Endodermal cell (in vitro differentiated cells): ENCODE results near the gene MTF1. TPM values are rescaled to one million over a fixed set of nuclear protein-coding genes. Genes with fewer than 3 reads are reported as not detected.
A peak's percentile ranks its signal among the peaks of the same experiment; 100 is the strongest.

ENCODE experiments used
- DNase-seq: peaks from one replicate; pipeline ENCODE4 v3.0.0-alpha.2; 2017
- H3K27ac ChIP-seq: 2 replicates; pipeline ENCODE4 v1.5.1; 2013; ENCODE audit warnings: mild to moderate bottlenecking, low read depth, low read length, moderate library complexity
- H3K27me3 ChIP-seq: 2 replicates; pipeline ENCODE4 v1.6.1; 2013; ENCODE audit warnings: mild to moderate bottlenecking, low read length, moderate library complexity; ENCODE audit not compliant: insufficient read depth, control insufficient read depth, poor library complexity, severe bottlenecking
- H3K36me3 ChIP-seq: 2 replicates; pipeline ENCODE4 v1.7.0; 2013; ENCODE audit warnings: mild to moderate bottlenecking, low read length, moderate library complexity; ENCODE audit not compliant: control insufficient read depth, insufficient read depth
- H3K4me1 ChIP-seq: one replicate; pipeline ENCODE4 v1.7.0; 2013; ENCODE audit warnings: low read length; ENCODE audit not compliant: control insufficient read depth, insufficient read depth
- H3K4me3 ChIP-seq: 2 replicates; pipeline ENCODE4 v1.5.1; 2013; ENCODE audit warnings: mild to moderate bottlenecking, low read length, moderate library complexity
- H3K9ac ChIP-seq: 2 replicates; pipeline ENCODE4 v1.6.1; 2013; ENCODE audit warnings: mild to moderate bottlenecking, low read length, moderate library complexity; ENCODE audit not compliant: poor library complexity, severe bottlenecking; ENCODE audit errors: extremely low read depth
- H3K9me3 ChIP-seq: 2 replicates; pipeline ENCODE4 v1.6.1; 2013; ENCODE audit warnings: mild to moderate bottlenecking, low read length, moderate library complexity; ENCODE audit not compliant: control insufficient read depth
- H3K27ac Mint-ChIP-seq: 2 replicates; pipeline ENCODE4 v1.8.0; 2020; ENCODE audit warnings: mixed read lengths
- H3K27me3 Mint-ChIP-seq: 2 replicates; pipeline ENCODE4 v1.8.0; 2021; ENCODE audit warnings: mild to moderate bottlenecking, mixed read lengths; ENCODE audit not compliant: insufficient read depth
- H3K36me3 Mint-ChIP-seq: 2 replicates; pipeline ENCODE4 v1.8.0; 2020; ENCODE audit warnings: low read depth, mixed read lengths
- H3K4me1 Mint-ChIP-seq: 2 replicates; pipeline ENCODE4 v1.8.0; 2020; ENCODE audit warnings: mixed read lengths
- H3K4me3 Mint-ChIP-seq: 2 replicates; pipeline ENCODE4 v1.8.0; 2020; ENCODE audit warnings: mild to moderate bottlenecking, moderate library complexity, mixed read lengths
- H3K9me3 Mint-ChIP-seq: 2 replicates; pipeline ENCODE4 v1.8.0; 2020; ENCODE audit warnings: mild to moderate bottlenecking, mixed read lengths
- WGBS, 2 experiments: methylation state at CpG; one replicate each; pipeline versions ENCODE4 v1.1.5 to v1.1.7; 2013; ENCODE audit warnings: missing lambda C conversion rate in 2 of 2, mixed read lengths in 1 of 2; ENCODE audit not compliant: insufficient coverage in 1 of 2, insufficient read length in 1 of 2; 5-methylcytosine and 5-hydroxymethylcytosine counted together
- total RNA-seq, 2 donors: library from RNA; stranded (reverse); fragmentation: NEBNext Ultra II Directional in 1 of 2; extraction: Animal tissue kit (Norgen Biotek cat#: 25700) in 1 of 2; gene quantifications; 2 replicates in 1 of 2; 3 replicates in 1 of 2; pipeline ENCODE4 v1.2.1, GENCODE V29; 2021
- TF ChIP-seq, protein P1 (sequence below): fragments of 200-600 bp; sonication (generic); conservative IDR thresholded peaks from 2 replicates; pipeline ENCODE4 v1.5.0; 2021; ENCODE audit warnings: antibody characterized with exemption, mild to moderate bottlenecking

The MTF1 gene
- total RNA-seq, 2 donors from 2014 or later, result 16.6 to 17.1 TPM

DNA sequence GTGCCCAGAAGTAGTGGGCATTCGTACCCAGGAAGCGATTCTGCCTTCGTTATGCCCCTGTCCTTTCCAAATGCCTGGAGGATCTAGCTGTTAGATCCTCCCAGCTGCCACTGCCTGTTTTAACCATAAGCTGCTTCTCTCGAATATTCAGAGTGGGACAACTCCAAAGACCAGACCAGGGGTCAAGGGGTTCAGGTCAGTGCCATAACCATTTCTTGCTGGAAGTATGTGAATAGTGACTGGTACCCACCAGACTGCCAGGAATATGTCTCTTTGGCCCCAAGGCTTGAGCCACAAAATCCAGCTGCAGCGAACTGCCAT, 914 bp upstream of the MTF1 start:
- Mint-ChIP-seq H3K9me3 (no peaks in the 10 kb centered on the region), H3K36me3 (peaks cover 25% of the 10 kb centered on the region), H3K4me3 (peak overlapping the region; percentile 94), H3K27ac (peak overlapping the region; percentile 96), H3K4me1 (peaks cover 7% of the 10 kb centered on the region), H3K27me3 (no peaks in the 10 kb centered on the region)
- no peak for DNase-seq
- 26 to 40% methylated on average over 4 to 5 of the region's 5 CpGs for WGBS, 2 experiments
- Histone ChIP-seq H3K36me3 (peaks cover 21% of the 10 kb centered on the region), H3K27me3 (no peaks in the 10 kb centered on the region), H3K4me3 (peak overlapping the region; percentile 90), H3K9me3 (no peaks in the 10 kb centered on the region), H3K27ac (no peak overlapping the region), H3K4me1 (peaks cover 2% of the 10 kb centered on the region), H3K9ac (no peak overlapping the region)
- TF ChIP-seq, protein P1, sequence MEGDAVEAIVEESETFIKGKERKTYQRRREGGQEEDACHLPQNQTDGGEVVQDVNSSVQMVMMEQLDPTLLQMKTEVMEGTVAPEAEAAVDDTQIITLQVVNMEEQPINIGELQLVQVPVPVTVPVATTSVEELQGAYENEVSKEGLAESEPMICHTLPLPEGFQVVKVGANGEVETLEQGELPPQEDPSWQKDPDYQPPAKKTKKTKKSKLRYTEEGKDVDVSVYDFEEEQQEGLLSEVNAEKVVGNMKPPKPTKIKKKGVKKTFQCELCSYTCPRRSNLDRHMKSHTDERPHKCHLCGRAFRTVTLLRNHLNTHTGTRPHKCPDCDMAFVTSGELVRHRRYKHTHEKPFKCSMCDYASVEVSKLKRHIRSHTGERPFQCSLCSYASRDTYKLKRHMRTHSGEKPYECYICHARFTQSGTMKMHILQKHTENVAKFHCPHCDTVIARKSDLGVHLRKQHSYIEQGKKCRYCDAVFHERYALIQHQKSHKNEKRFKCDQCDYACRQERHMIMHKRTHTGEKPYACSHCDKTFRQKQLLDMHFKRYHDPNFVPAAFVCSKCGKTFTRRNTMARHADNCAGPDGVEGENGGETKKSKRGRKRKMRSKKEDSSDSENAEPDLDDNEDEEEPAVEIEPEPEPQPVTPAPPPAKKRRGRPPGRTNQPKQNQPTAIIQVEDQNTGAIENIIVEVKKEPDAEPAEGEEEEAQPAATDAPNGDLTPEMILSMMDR, result no peak

DNA sequence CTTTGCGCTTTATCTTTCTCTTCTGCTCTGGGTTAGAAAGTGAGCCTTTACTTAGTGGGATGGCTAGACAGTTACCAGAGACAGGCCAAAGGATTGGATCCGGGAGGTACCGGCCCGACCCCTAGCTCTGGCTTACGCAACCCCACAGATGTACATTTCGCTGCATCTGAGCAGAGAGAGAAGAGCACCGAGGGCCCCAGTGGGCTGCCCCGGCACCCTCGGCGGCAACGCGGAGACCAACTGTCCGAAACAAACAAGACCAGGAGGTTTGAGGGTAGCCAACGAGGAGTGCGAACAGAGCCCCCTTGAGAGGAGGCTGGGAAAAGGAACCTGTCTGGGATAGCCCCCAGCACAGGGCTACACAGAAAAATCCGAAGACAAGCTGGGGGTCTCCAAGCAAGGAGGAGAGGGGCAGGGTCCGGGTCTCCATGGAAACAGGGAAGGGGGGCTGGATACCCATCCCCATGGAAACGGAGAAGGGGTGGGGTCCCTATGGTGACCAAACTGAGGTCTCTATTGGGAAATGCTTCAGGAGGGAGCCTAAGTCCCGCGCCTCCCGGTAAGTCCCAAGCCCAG, 373 bp downstream of the MTF1 start:
- peaks cover 24% of the 10 kb centered on the region for H3K36me3 ChIP-seq
- WGBS, 2 experiments, result 2 to 5% methylated on average over 18 to 21 of the region's 21 CpGs
- no peaks in the 10 kb centered on the region for H3K9me3 Mint-ChIP-seq
- DNase-seq, result no peak
- peak overlapping the region; percentile 55 for H3K27ac ChIP-seq
- peak overlapping the region; percentile 94 for H3K4me3 Mint-ChIP-seq
- no peaks in the 10 kb centered on the region for H3K27me3 Mint-ChIP-seq
- TF ChIP-seq, protein P1, result no peak
- peak overlapping the region; percentile 96 for H3K27ac Mint-ChIP-seq
- peak overlapping the region; percentile 72 for H3K9ac ChIP-seq
- peak overlapping the region; percentile 90 for H3K4me3 ChIP-seq
- H3K4me1 ChIP-seq, result peaks cover 2% of the 10 kb centered on the region
- H3K4me1 Mint-ChIP-seq, result peaks cover 7% of the 10 kb centered on the region
- H3K36me3 Mint-ChIP-seq, result peaks cover 24% of the 10 kb centered on the region
- no peaks in the 10 kb centered on the region for H3K27me3 ChIP-seq
- no peaks in the 10 kb centered on the region for H3K9me3 ChIP-seq

DNA sequence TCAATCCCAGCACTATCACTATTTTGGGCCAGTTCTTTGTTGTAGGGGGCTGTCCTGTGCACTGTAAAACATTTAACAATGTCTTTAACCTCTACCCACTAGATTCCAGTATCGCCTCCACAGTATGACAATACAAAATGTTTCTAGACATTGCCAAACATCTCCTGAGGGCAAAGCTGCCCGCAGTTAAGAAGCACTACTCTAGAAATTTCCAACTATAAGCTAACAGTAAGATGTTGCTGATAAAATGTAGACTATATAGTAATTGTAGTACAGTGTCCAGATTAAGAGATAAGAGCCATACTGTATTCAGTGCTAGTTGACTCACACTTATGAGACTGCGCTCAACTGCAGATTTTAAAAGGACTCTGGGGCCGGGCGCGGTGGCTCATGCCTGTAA, 5.0 kb downstream of the MTF1 start:
- Histone ChIP-seq H3K4me3 (no peak overlapping the region), H3K27ac (no peak overlapping the region), H3K9me3 (no peaks in the 10 kb centered on the region), H3K27me3 (no peaks in the 10 kb centered on the region), H3K36me3 (peaks cover 17% of the 10 kb centered on the region), H3K4me1 (no peaks in the 10 kb centered on the region), H3K9ac (no peak overlapping the region)
- WGBS, 2 experiments, result 82 to 93% methylated on average over 4 to 6 of the region's 6 CpGs
- Mint-ChIP-seq H3K27me3 (no peaks in the 10 kb centered on the region), H3K4me3 (no peak overlapping the region), H3K9me3 (no peaks in the 10 kb centered on the region), H3K27ac (no peak overlapping the region), H3K4me1 (peaks cover 3% of the 10 kb centered on the region), H3K36me3 (peaks cover 23% of the 10 kb centered on the region)
- TF ChIP-seq, protein P1, result no peak
- DNase-seq, result no peak
